K562 (cell line): ENCODE results near the gene LPAR3. TPM values are rescaled to one million over a fixed set of nuclear protein-coding genes. Genes with fewer than 3 reads are reported as not detected.

Experiments
- KLF6 ChIP-seq: fragments of 250-450 bp; sonication (Bioruptor Pico); IDR thresholded peaks from 2 replicates; pipeline ENCODE4 v1.4.0; 2020; ENCODE audit warnings: mild to moderate bottlenecking, moderate library complexity, borderline replicate concordance
- L3MBTL2 ChIP-seq: fragments of 450-650 bp; IDR thresholded peaks from 2 replicates; pipeline ENCODE4 v1.6.1; 2016; ENCODE audit warnings: mild to moderate bottlenecking, moderate library complexity
- ZNF75A ChIP-seq: fragments of 450-650 bp; formaldehyde crosslinking; IDR thresholded peaks from 2 replicates; pipeline ENCODE4 v1.4.0; 2020; ENCODE audit warnings: mild to moderate bottlenecking
- polyA plus RNA-seq, 8 experiments: library from polyadenylated mRNA; depleted of rRNA in 4 of 8; stranded (reverse) in 5 of 8; unstranded in 3 of 8; fragments of >200 nt; fragmentation: Nextera tagmentation in 2 of 8; fragmentation: Illumina TruSeq in 1 of 8; extraction: Ambion mirVana in 2 of 8; extraction: Trizol in 1 of 8; gene quantifications; 2 replicates each; pipeline versions ENCODE4 v1.2.1 to v1.2.3, GENCODE V29; 2011 to 2014; ENCODE audit warnings: inconsistent platforms in 1 of 8, missing spikeins in 1 of 8
- total RNA-seq, 7 experiments: library from RNA; depleted of rRNA in 6 of 7; stranded (reverse); fragments of >200 nt in 6 of 7; fragmentation: Illumina TruSeq in 2 of 7; extraction: Trizol in 2 of 7; gene quantifications; 2 replicates each; pipeline versions ENCODE4 v1.2.1 to v1.2.3, GENCODE V29; 2011 to 2021; ENCODE audit warnings: low replicate concordance in 1 of 7
- TF ChIP-seq, protein P1 (sequence below): fragments of 450-650 bp; formaldehyde crosslinking; IDR thresholded peaks from 2 replicates; pipeline ENCODE4 v1.4.0; 2020; ENCODE audit warnings: mild to moderate bottlenecking
- TF ChIP-seq, protein P2 (sequence below): fragments of 450-650 bp; IDR thresholded peaks from 2 replicates; pipeline ENCODE4 v1.6.1; 2018; ENCODE audit not compliant: partially characterized antibody
- TF ChIP-seq, protein P3 (sequence below): fragments of 450-650 bp; IDR thresholded peaks from 2 replicates; pipeline ENCODE4 v1.6.1; 2016

LPAR3 gene
- total and polyA plus RNA-seq, 9 of the 15 experiments (the other 6 are each of a cell fraction or from before 2014, with no cell fraction given), result 0.11 TPM; not detected in 8

DNA sequence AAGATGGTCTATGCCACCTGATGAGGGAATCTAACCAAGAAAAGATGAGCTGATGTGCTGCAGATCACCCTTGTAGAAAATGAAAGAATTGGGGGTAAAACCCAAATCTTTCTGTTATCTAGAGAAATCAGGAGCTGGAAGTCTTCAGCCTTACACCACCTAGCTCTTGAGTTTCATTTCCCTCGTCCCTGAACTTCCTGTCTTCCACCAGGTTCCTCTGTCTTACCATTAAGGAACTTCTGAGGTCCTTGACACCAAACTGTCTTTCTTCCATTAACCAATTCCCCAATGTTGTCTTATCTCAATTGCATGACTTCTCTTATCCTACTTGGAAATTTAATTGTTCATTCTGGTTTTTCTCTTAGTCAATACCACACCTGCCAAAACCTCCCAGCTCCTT is 31.5 kb downstream of the LPAR3 start (continued):
- TF ChIP-seq, protein P1, sequence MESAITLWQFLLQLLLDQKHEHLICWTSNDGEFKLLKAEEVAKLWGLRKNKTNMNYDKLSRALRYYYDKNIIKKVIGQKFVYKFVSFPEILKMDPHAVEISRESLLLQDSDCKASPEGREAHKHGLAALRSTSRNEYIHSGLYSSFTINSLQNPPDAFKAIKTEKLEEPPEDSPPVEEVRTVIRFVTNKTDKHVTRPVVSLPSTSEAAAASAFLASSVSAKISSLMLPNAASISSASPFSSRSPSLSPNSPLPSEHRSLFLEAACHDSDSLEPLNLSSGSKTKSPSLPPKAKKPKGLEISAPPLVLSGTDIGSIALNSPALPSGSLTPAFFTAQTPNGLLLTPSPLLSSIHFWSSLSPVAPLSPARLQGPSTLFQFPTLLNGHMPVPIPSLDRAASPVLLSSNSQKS (CRISPR knock-in tag), result no peak
- TF ChIP-seq, protein P2, sequence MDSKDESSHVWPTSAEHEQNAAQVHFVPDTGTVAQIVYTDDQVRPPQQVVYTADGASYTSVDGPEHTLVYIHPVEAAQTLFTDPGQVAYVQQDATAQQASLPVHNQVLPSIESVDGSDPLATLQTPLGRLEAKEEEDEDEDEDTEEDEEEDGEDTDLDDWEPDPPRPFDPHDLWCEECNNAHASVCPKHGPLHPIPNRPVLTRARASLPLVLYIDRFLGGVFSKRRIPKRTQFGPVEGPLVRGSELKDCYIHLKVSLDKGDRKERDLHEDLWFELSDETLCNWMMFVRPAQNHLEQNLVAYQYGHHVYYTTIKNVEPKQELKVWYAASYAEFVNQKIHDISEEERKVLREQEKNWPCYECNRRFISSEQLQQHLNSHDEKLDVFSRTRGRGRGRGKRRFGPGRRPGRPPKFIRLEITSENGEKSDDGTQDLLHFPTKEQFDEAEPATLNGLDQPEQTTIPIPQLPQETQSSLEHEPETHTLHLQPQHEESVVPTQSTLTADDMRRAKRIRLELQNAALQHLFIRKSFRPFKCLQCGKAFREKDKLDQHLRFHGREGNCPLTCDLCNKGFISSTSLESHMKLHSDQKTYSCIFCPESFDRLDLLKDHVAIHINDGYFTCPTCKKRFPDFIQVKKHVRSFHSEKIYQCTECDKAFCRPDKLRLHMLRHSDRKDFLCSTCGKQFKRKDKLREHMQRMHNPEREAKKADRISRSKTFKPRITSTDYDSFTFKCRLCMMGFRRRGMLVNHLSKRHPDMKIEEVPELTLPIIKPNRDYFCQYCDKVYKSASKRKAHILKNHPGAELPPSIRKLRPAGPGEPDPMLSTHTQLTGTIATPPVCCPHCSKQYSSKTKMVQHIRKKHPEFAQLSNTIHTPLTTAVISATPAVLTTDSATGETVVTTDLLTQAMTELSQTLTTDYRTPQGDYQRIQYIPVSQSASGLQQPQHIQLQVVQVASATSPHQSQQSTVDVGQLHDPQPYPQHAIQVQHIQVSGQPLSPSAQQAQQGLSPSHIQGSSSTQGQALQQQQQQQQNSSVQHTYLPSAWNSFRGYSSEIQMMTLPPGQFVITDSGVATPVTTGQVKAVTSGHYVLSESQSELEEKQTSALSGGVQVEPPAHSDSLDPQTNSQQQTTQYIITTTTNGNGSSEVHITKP, result no peak
- TF ChIP-seq L3MBTL2 (no peak), KLF6 (CRISPR knock-in tag) (no peak), ZNF75A (CRISPR knock-in tag) (no peak)
- TF ChIP-seq, protein P3, sequence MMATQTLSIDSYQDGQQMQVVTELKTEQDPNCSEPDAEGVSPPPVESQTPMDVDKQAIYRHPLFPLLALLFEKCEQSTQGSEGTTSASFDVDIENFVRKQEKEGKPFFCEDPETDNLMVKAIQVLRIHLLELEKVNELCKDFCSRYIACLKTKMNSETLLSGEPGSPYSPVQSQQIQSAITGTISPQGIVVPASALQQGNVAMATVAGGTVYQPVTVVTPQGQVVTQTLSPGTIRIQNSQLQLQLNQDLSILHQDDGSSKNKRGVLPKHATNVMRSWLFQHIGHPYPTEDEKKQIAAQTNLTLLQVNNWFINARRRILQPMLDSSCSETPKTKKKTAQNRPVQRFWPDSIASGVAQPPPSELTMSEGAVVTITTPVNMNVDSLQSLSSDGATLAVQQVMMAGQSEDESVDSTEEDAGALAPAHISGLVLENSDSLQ, result no peak
